Esophagus muscularis mucosa (tissue), 4 donors: ENCODE data around the gene NUP58. TPM values are rescaled to one million over a fixed set of nuclear protein-coding genes. Genes with fewer than 3 reads are reported as not detected.

Experiments used
- DNase-seq: peaks from one replicate; pipeline ENCODE4 v3.0.0-alpha.2; 2017; ENCODE audit errors: extremely low spot score
- H3K27ac ChIP-seq, 4 donors: fragments of 200-600 bp; sonication (generic); replicated peaks in 1 of 4; 1 replicate in 3 of 4; 2 replicates in 1 of 4; pipeline ENCODE4 v1.5.1; 2016 to 2019; ENCODE audit warnings: mild to moderate bottlenecking in 1 of 4
- H3K27me3 ChIP-seq, 4 donors: fragments of 200-600 bp; sonication (generic); one replicate each; pipeline versions ENCODE4 v1.5.1 to v1.6.0; 2016 to 2019
- H3K36me3 ChIP-seq, 4 donors: fragments of 200-600 bp; sonication (generic); one replicate each; pipeline ENCODE4 v1.5.1; 2016 to 2019
- H3K4me1 ChIP-seq, 4 donors: fragments of 200-600 bp; sonication (generic); one replicate each; pipeline ENCODE4 v1.5.1; 2016 to 2019
- H3K4me3 ChIP-seq, 4 donors: fragments of 200-600 bp; sonication (generic); 1 replicate in 2 of 4; 2 replicates in 2 of 4; pipeline ENCODE4 v1.5.1; 2016 to 2019; ENCODE audit warnings: mild to moderate bottlenecking in 4 of 4, moderate library complexity in 1 of 4
- H3K9me3 ChIP-seq, 4 donors: fragments of 200-600 bp; sonication (generic); 1 replicate in 3 of 4; 2 replicates in 1 of 4; pipeline ENCODE4 v1.5.1; 2016 to 2019
- EP300 ChIP-seq: sonication (generic); formaldehyde crosslinking; IDR thresholded peaks from one replicate; pipeline ENCODE4 v1.6.1; 2017; ENCODE audit warnings: antibody characterized with exemption
- POLR2A ChIP-seq: fragments of 450-650 bp; IDR thresholded peaks from one replicate; pipeline ENCODE4 v1.6.1; 2017; ENCODE audit warnings: antibody characterized with exemption, moderate library complexity, mild to moderate bottlenecking, low read depth
- POLR2AphosphoS5 ChIP-seq, 2 donors: sonication (generic); formaldehyde crosslinking; IDR thresholded peaks; one replicate each; pipeline ENCODE4 v1.6.1; 2017; ENCODE audit warnings: antibody characterized with exemption in 2 of 2
- WGBS: methylation state at CpG from one replicate; pipeline ENCODE4 v1.1.5; 2018; 5-methylcytosine and 5-hydroxymethylcytosine counted together
- intact Hi-C: fragments of 100-400 bp; cut with DNase I; formaldehyde crosslinking; loops from one replicate; pipeline ENCODE4 v1.15.1; 2023
- total RNA-seq, 4 donors: library from RNA; depleted of rRNA; stranded (reverse); fragments of >200 nt; gene quantifications; one replicate each; pipeline versions ENCODE4 v1.1.0 to v1.2.1, GENCODE V29; 2016
- TF ChIP-seq, protein P1 (sequence below), 3 experiments: fragments of 200-600 bp in 2 of 3; fragments of 450-650 bp in 1 of 3; sonication (generic) in 2 of 3; IDR thresholded peaks; one replicate each; pipeline ENCODE4 v1.5.1; 2017 to 2019; ENCODE audit warnings: antibody characterized with exemption in 3 of 3, mild to moderate bottlenecking in 2 of 3, moderate library complexity in 1 of 3

The NUP58 gene
- total RNA-seq, 4 donors from 2014 or later: 33.8 to 62.3 (median 44.4) TPM

DNA sequence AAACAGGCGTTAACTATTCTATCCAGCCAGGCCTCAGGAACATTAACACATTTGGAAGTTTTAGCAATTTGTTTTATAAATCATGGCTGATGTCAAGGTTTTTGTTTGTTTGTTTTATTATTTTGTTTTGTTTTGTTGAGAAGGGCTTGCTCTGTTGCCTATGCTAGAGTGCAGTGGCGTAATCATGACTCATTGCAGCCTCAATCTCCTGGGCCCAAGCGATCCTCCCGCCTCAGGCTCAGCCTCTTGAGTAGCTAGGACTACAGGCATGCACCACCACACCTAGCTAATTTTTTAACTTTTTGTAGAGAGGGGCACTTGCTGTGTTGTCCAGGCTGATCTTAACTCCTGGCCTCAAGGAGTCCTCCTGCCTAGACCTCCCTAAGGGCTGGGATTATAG is 28.3 kb downstream of the NUP58 start:
- intact Hi-C loops: loop anchor here (5.0 kb wide), 1 partner anchor 77 kb away; no protein-coding TSS in a partner anchor
- H3K27me3 ChIP-seq: no peaks in the 10 kb centered on the region
- H3K27ac ChIP-seq: peak overlapping the region in 1 of 4 donors; percentile 13
- no peak for DNase-seq
- H3K4me1 ChIP-seq: peaks cover 0 to 20% (median 0%) of the 10 kb centered on the region in 4 donors
- TF ChIP-seq EP300: no peak
- no peak for TF ChIP-seq POLR2AphosphoS5 (IDR thresholded peaks at IDR 0.05)
- TF ChIP-seq, protein P1, sequence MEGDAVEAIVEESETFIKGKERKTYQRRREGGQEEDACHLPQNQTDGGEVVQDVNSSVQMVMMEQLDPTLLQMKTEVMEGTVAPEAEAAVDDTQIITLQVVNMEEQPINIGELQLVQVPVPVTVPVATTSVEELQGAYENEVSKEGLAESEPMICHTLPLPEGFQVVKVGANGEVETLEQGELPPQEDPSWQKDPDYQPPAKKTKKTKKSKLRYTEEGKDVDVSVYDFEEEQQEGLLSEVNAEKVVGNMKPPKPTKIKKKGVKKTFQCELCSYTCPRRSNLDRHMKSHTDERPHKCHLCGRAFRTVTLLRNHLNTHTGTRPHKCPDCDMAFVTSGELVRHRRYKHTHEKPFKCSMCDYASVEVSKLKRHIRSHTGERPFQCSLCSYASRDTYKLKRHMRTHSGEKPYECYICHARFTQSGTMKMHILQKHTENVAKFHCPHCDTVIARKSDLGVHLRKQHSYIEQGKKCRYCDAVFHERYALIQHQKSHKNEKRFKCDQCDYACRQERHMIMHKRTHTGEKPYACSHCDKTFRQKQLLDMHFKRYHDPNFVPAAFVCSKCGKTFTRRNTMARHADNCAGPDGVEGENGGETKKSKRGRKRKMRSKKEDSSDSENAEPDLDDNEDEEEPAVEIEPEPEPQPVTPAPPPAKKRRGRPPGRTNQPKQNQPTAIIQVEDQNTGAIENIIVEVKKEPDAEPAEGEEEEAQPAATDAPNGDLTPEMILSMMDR (IDR thresholded peaks at IDR 0.05): no peak
- TF ChIP-seq POLR2A: no peak
- H3K36me3 ChIP-seq: peaks cover 51 to 90% (median 75%) of the 10 kb centered on the region in 4 donors
- H3K9me3 ChIP-seq: no peaks in the 10 kb centered on the region
- H3K4me3 ChIP-seq: no peak overlapping the region
- WGBS: 98% methylated on average over 4 of the region's 4 CpGs

DNA sequence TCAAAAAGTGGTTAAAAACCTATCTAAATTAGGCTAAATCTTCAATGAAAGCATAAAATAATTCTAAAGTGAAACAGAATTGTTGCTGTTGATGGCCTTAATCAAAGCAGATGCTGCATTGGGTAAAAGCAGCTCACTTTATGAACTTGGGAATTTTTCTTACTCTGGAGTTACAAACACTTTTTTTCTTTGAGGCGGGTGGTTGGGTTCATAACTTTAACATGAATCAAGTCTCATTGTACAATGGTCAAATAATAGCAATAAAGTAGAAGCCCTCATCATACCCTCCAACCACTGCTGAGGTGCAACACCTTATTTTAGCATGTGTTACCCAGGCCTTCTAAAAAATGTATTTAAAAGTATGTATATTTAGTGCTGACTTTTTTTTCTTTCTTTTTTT is 29.1 kb downstream of the NUP58 start:
- H3K4me1 ChIP-seq: peaks cover 0 to 20% (median 0%) of the 10 kb centered on the region in 4 donors
- 44% methylated on average over 1 of the region's 1 CpG for WGBS
- peaks cover 43 to 82% (median 68%) of the 10 kb centered on the region in 4 donors for H3K36me3 ChIP-seq
- no peaks in the 10 kb centered on the region for H3K9me3 ChIP-seq
- intact Hi-C loops: no loop called here
- no peak for DNase-seq
- no peaks in the 10 kb centered on the region for H3K27me3 ChIP-seq
- TF ChIP-seq, protein P1 (IDR thresholded peaks at IDR 0.05): no peak
- TF ChIP-seq POLR2AphosphoS5 (IDR thresholded peaks at IDR 0.05) (no peak), EP300 (no peak), POLR2A (no peak)
- no peak overlapping the region for H3K4me3 ChIP-seq
- peak overlapping the region in 1 of 4 donors; percentile 13 for H3K27ac ChIP-seq

DNA sequence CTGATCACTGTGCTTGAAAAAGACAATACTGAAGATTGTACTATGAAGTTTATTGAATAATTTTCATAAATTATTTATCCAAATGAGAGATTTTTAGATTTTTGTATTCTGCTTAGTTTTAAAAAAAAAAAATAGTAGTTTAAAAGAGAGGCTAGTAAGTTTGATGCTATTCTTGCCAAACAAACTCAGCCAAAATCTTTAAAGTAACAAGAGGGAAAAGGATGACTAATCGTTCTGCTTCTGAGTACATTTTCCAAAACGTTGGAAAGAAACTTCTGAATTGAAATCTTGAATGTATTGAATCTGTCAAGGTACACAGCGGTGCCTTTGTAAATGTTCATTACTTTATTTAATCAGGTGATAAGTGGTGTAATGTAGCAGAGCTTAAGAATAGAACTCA is 34.4 kb downstream of the NUP58 start:
- WGBS: 37% methylated on average over 3 of the region's 3 CpGs
- no peak overlapping the region for H3K27ac ChIP-seq
- no peak for DNase-seq
- no peaks in the 10 kb centered on the region for H3K9me3 ChIP-seq
- intact Hi-C loops: no loop called here
- no peaks in the 10 kb centered on the region for H3K27me3 ChIP-seq
- TF ChIP-seq, protein P1 (IDR thresholded peaks at IDR 0.05): no peak
- TF ChIP-seq POLR2AphosphoS5 (IDR thresholded peaks at IDR 0.05) (no peak), POLR2A (no peak), EP300 (no peak)
- peaks cover 0 to 8% (median 2%) of the 10 kb centered on the region in 4 donors for H3K4me1 ChIP-seq
- H3K36me3 ChIP-seq: peaks cover 25 to 68% (median 47%) of the 10 kb centered on the region in 4 donors
- H3K4me3 ChIP-seq: no peak overlapping the region

DNA sequence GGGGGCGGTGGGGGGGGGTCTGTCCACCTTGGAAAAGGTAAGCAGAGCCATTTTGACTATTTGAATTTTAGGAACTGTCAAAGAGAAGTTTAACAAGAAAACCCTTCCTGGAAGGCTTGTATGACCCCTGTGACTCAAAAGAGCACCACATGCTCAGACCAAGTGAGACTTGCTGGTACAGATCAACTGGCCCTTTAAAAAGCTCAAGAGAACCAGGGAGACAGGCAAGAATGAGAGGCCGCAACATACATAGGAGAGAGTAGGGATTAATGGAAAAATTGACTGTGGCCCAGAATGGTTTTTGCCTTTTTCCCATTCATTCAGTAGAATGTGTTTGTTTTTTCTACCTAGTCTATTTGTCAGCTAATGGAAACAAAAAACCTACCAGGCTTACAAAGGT is 44.2 kb downstream of the NUP58 start:
- Histone ChIP-seq H3K4me1 (no peaks in the 10 kb centered on the region), H3K36me3 (peaks cover 3 to 12% (median 7%) of the 10 kb centered on the region in 4 donors), H3K9me3 (no peaks in the 10 kb centered on the region), H3K27ac (no peak overlapping the region), H3K4me3 (no peak overlapping the region), H3K27me3 (no peaks in the 10 kb centered on the region)
- intact Hi-C loops: no loop called here
- 89% methylated on average over 2 of the region's 2 CpGs for WGBS
- TF ChIP-seq POLR2AphosphoS5 (IDR thresholded peaks at IDR 0.05) (no peak), EP300 (no peak), POLR2A (no peak)
- TF ChIP-seq, protein P1 (IDR thresholded peaks at IDR 0.05): no peak
- DNase-seq: no peak

DNA sequence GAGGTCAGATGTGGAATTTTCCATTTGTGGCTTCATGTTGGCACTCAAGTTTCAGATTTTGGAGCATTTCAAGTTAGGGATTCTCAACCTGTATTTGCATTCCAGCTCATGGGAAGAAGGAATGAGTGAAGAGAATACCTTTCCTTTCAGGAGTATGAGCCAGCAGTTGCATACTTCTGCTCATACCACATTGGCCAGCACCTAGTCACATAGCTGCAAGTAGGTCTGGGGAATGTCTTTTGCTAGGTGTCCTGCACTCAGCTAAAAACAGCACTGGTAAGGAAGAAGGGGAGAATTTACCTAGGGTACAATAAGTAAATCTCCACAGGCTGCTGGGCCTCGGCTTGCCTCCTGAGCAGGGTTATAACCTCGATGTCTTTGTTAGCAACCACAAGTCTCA is 45.7 kb downstream of the NUP58 start:
- 81% methylated on average over 2 of the region's 2 CpGs for WGBS
- TF ChIP-seq, protein P1 (IDR thresholded peaks at IDR 0.05): no peak
- TF ChIP-seq EP300 (no peak), POLR2A (no peak), POLR2AphosphoS5 (IDR thresholded peaks at IDR 0.05) (no peak)

More for the DNA sequence above, 45.7 kb downstream of the NUP58 start:
- no peaks in the 10 kb centered on the region for H3K4me1 ChIP-seq
- H3K36me3 ChIP-seq: no peaks in the 10 kb centered on the region
- DNase-seq: no peak
- H3K27me3 ChIP-seq: no peaks in the 10 kb centered on the region
- no peak overlapping the region for H3K27ac ChIP-seq
- intact Hi-C loops: no loop called here
- H3K4me3 ChIP-seq: no peak overlapping the region
- H3K9me3 ChIP-seq: no peaks in the 10 kb centered on the region
